Stimulated activated naive CD4-positive, alpha-beta T cell (primary cell): Measurements from ENCODE around the gene PRDM13.
"Not testable (repeated sequence)": the region's sequence is repeated elsewhere in the genome, so short reads cannot be mapped to it uniquely, and the experiment has no call there.

Experiments used
- DNase-seq, 6 experiments: peaks; one replicate each; lab custom pipeline; 2025; lab: John Stamatoyannopoulos, UW

The PRDM13 gene

GRCh38 chr6:99606656-99607415 is at the start of gene PRDM13:
PRDM13 (plus strand) TSS chr6:99606833; CDS start chr6:99607035, 202 bp downstream.
- no peak for DNase-seq

GRCh38 chr6:99559057-99559456 is 47.6 kb upstream of the PRDM13 start:
- DNase-seq, result no peak

- DNase-seq, result no peak
These were observed 46.0 kb upstream of the PRDM13 start for GRCh38 chr6:99560668-99561067.

GRCh38 chr6:99563056-99563723 is 43.4 kb upstream of the PRDM13 start:
- DNase-seq, result no peak

GRCh38 chr6:99568103-99568933 is 38.3 kb upstream of the PRDM13 start, which contains the start of gene CCNC:
CCNC (minus strand) TSS chr6:99568660; CDS start chr6:99568527, 133 bp downstream.
- DNase-seq, result peak; percentile 73 to 89 (median 85)

- no peak for DNase-seq
These were observed 32.5 kb upstream of the PRDM13 start for GRCh38 chr6:99573980-99574617.

GRCh38 chr6:99575544-99576227 is 30.9 kb upstream of the PRDM13 start:
- DNase-seq, result no peak

GRCh38 chr6:99579781-99580180 is 26.9 kb upstream of the PRDM13 start:
- DNase-seq, result no peak

GRCh38 chr6:99587792-99588191 is 18.8 kb upstream of the PRDM13 start:
- DNase-seq, result no peak

GRCh38 chr6:99588618-99589289 is 17.9 kb upstream of the PRDM13 start:
- peak; percentile 37 to 72 (median 44) for DNase-seq

GRCh38 chr6:99589290-99589672 is 17.4 kb upstream of the PRDM13 start:
- no peak for DNase-seq

GRCh38 chr6:99589907-99590493 is 16.6 kb upstream of the PRDM13 start:
- no peak for DNase-seq

- DNase-seq, result no peak
These were observed 15.6 kb upstream of the PRDM13 start for GRCh38 chr6:99590728-99591672.

GRCh38 chr6:99591673-99592364 is 14.8 kb upstream of the PRDM13 start:
- DNase-seq, result no peak

GRCh38 chr6:99592900-99593299 is 13.7 kb upstream of the PRDM13 start:
- DNase-seq, result no peak

- not testable (repeated sequence) for DNase-seq
These were observed 11.9 kb upstream of the PRDM13 start for GRCh38 chr6:99594696-99595095.

GRCh38 chr6:99602520-99603420 is 3.9 kb upstream of the PRDM13 start:
- peak in 1 of 6 experiments; percentile 21 for DNase-seq
